Osteoblast (primary cell): Measurements from ENCODE around the gene CDC14A. TPM values are rescaled to one million over a fixed set of nuclear protein-coding genes. Genes with fewer than 3 reads are reported as not detected.

Source experiments
- DNase-seq: peaks from one replicate; pipeline ENCODE4 v3.0.0; 2011; ENCODE audit warnings: low spot score, mixed read lengths; ENCODE audit not compliant: insufficient read length; ENCODE audit errors: missing footprints
- H2AFZ ChIP-seq: 2 replicates; pipeline ENCODE4 v1.6.0; 2011; ENCODE audit warnings: mild to moderate bottlenecking, low read length
- H3K27ac ChIP-seq: 2 replicates; pipeline ENCODE4 v1.5.1; 2011; ENCODE audit warnings: mild to moderate bottlenecking, low read depth, low read length, moderate library complexity
- H3K27me3 ChIP-seq: 2 replicates; pipeline ENCODE4 v1.6.0; 2012; ENCODE audit warnings: mild to moderate bottlenecking, control low read depth, inconsistent platforms, low read length, moderate library complexity; ENCODE audit not compliant: insufficient read depth
- H3K36me3 ChIP-seq: 2 replicates; pipeline ENCODE4 v1.5.1; 2011; ENCODE audit warnings: mild to moderate bottlenecking, low read length, control low read depth, moderate library complexity; ENCODE audit not compliant: insufficient read depth
- H3K4me1 ChIP-seq: 2 replicates; pipeline ENCODE4 v1.5.1; 2011; ENCODE audit warnings: mild to moderate bottlenecking, low read length, control low read depth, moderate library complexity; ENCODE audit not compliant: insufficient read depth
- H3K4me2 ChIP-seq: 2 replicates; pipeline ENCODE4 v1.6.0; 2011; ENCODE audit warnings: mild to moderate bottlenecking, low read length; ENCODE audit not compliant: insufficient read depth
- H3K4me3 ChIP-seq: fragments of 200-600 bp; sonication (generic); 3 replicates; pipeline ENCODE4 v1.5.1; 2012; ENCODE audit warnings: mild to moderate bottlenecking, low read length, inconsistent platforms; ENCODE audit not compliant: insufficient read depth
- H3K79me2 ChIP-seq: 2 replicates; pipeline ENCODE4 v1.6.0; 2012; ENCODE audit warnings: mild to moderate bottlenecking, low read length, control low read depth, inconsistent platforms; ENCODE audit not compliant: insufficient read depth
- H3K9me3 ChIP-seq: 2 replicates; pipeline ENCODE4 v1.5.1; 2011; ENCODE audit warnings: low read depth, low read length, control low read depth
- H4K20me1 ChIP-seq: 2 replicates; pipeline ENCODE4 v1.6.0; 2012; ENCODE audit warnings: mild to moderate bottlenecking, low read length, control low read depth; ENCODE audit not compliant: insufficient read depth
- total RNA-seq: library from RNA; depleted of rRNA; stranded (reverse); fragments of >200 nt; gene quantifications from 2 replicates; pipeline ENCODE4 v1.2.3, GENCODE V29; 2012
- TF ChIP-seq, protein P1 (sequence below): IDR thresholded peaks from 2 replicates; pipeline ENCODE4 v1.5.1; 2011; ENCODE audit warnings: mild to moderate bottlenecking, low read depth, low read length, moderate library complexity; ENCODE audit errors: extremely low read depth

The CDC14A gene
- total RNA-seq, 1 donor = 6.9 TPM

DNA sequence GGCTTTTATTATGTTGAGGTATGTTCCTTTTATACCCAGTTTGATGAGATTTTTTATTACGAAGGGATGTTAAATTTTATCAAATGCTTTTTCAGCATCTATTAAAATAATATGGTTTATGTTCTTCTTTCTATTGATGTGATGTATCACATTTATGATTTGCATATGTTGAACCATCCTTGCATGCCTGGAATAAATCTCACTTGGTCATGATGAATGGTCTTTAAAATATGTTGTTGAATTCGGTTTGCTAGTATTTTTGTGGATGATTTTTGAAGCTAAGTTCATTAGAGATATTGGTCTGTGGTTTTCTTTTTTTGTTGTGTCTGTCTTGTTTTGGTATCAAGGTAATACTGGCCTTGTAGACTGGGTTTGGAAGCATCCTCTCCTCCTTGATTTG, 199.7 kb downstream of the CDC14A start:
- Histone ChIP-seq H3K4me2 (no peak overlapping the region), H4K20me1 (no peaks in the 10 kb centered on the region), H3K4me1 (no peaks in the 10 kb centered on the region), H3K9me3 (no peaks in the 10 kb centered on the region), H3K4me3 (no peak overlapping the region), H3K36me3 (no peaks in the 10 kb centered on the region), H3K79me2 (no peaks in the 10 kb centered on the region), H3K27me3 (no peaks in the 10 kb centered on the region), H3K27ac (no peak overlapping the region), H2AFZ (no peak overlapping the region)
- TF ChIP-seq, protein P1, sequence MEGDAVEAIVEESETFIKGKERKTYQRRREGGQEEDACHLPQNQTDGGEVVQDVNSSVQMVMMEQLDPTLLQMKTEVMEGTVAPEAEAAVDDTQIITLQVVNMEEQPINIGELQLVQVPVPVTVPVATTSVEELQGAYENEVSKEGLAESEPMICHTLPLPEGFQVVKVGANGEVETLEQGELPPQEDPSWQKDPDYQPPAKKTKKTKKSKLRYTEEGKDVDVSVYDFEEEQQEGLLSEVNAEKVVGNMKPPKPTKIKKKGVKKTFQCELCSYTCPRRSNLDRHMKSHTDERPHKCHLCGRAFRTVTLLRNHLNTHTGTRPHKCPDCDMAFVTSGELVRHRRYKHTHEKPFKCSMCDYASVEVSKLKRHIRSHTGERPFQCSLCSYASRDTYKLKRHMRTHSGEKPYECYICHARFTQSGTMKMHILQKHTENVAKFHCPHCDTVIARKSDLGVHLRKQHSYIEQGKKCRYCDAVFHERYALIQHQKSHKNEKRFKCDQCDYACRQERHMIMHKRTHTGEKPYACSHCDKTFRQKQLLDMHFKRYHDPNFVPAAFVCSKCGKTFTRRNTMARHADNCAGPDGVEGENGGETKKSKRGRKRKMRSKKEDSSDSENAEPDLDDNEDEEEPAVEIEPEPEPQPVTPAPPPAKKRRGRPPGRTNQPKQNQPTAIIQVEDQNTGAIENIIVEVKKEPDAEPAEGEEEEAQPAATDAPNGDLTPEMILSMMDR = no peak
- no peak for DNase-seq

DNA sequence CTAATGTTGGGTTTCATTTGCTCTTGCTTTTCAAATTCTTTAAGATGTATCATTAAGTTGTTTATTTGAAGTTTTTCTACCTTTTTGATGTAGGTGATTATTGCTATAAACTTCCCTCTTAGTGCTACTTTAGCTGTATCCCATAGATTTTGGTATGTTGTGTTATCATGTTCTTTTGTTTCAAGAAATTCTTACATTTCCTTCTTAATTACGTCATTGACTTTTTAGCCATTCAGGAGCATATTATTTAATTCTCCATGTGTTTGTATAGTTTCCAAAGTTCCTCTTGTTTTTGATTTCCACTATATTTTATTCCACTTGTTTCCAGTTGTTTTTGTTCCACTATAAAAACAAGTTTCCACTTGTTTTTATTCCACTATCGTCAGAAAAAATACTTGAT, 200.6 kb downstream of the CDC14A start:
- peaks cover 2% of the 10 kb centered on the region for H3K9me3 ChIP-seq
- H2AFZ ChIP-seq = no peak overlapping the region
- no peak overlapping the region for H3K4me2 ChIP-seq
- TF ChIP-seq, protein P1 = no peak
- no peaks in the 10 kb centered on the region for H3K4me1 ChIP-seq
- DNase-seq = no peak
- no peak overlapping the region for H3K4me3 ChIP-seq
- H3K27ac ChIP-seq = no peak overlapping the region
- no peaks in the 10 kb centered on the region for H3K27me3 ChIP-seq
- no peaks in the 10 kb centered on the region for H3K36me3 ChIP-seq
- H4K20me1 ChIP-seq = no peaks in the 10 kb centered on the region
- no peaks in the 10 kb centered on the region for H3K79me2 ChIP-seq

DNA sequence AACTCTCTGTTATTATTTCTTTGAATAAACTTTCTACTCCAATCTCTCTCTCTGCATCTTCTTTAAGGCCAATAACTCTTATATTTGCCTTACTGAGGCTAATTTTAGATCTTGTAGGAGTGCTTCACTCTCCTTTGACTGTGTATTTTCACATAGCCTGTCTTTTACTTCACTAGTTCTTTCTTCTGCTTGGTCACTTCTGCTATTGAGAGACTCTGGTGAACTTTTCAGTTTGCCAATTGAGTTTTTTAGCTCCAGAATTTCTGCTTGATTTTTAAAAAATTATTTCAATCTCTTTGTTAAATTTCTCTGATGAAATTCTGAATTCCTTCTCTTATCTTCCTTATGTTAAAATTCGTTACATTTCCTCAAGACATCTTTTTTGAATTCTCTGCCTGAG, 203.9 kb downstream of the CDC14A start:
- Histone ChIP-seq H2AFZ (no peak overlapping the region), H3K27me3 (no peaks in the 10 kb centered on the region), H3K36me3 (no peaks in the 10 kb centered on the region), H3K27ac (no peak overlapping the region), H3K4me3 (no peak overlapping the region), H3K4me1 (no peaks in the 10 kb centered on the region), H3K4me2 (no peak overlapping the region), H3K9me3 (peaks cover 2% of the 10 kb centered on the region), H4K20me1 (no peaks in the 10 kb centered on the region), H3K79me2 (no peaks in the 10 kb centered on the region)
- TF ChIP-seq, protein P1 = no peak
- no peak for DNase-seq

DNA sequence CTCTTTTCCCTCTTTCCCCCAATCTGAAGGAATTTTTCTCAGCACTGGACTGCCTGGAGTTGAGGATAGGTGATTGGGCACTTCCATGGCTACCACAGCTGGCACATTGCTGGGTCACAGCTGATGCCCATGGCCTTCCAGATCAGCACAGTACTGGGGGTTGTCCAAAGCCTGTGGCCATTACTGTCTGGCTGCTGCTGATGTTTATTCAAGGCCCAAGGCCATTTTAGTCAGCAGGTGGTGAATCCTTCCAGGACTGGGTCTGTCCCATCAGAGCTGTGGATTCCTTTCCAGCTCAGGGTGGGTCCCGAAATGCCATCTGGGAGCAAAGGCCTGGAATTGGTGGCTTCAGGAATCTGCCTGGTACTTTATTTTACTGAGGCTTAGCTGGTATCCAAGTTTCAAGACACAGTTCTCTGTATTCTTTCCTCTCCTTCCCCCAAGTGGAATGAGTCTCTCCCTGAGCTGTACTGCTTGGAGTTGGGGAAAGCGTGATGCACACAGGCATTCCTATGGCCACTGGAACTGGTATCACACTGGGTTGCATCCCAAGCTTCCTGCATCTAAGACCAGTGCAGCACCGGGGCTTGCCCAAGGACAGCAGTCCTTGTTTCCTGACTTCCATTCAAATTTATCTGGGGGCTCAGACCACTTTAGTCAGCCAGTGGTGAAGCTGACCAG, 204.8 kb downstream of the CDC14A start:
- no peak overlapping the region for H3K27ac ChIP-seq
- no peaks in the 10 kb centered on the region for H3K27me3 ChIP-seq
- H3K4me2 ChIP-seq = no peak overlapping the region
- H3K9me3 ChIP-seq = peaks cover 2% of the 10 kb centered on the region
- H3K36me3 ChIP-seq = no peaks in the 10 kb centered on the region
- H4K20me1 ChIP-seq = no peaks in the 10 kb centered on the region
- no peak overlapping the region for H3K4me3 ChIP-seq
- TF ChIP-seq, protein P1 = no peak
- DNase-seq = no peak
- no peaks in the 10 kb centered on the region for H3K4me1 ChIP-seq
- peak overlapping the region; percentile 22 for H2AFZ ChIP-seq
- no peaks in the 10 kb centered on the region for H3K79me2 ChIP-seq
